ENCODE measurements around the gene ANKRD13C.

DNA sequence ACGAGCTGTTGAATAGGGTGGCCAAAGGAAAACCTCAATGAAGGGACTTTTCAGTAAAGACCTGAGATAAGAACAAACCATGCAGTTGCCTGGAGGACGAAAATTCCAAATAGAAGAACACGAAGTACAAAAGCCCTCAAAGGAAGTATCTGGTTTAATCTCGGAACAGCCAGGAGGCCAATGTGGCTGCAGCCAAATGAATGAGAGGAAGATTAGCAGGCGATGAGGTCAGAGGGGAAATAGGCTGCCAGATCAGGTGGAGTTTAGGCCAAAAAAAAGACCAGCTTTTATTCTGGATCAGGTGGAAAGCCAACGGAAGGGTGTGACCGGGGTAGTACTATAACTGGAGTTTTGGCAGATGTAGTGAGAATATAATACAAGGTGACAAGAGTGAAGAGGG lies 89.7 kb downstream of the ANKRD13C start:
- no peak for TF ChIP-seq ZBTB21 (tag by site-specific recombination; IDR thresholded peaks at IDR 0.05)
- TF ChIP-seq, protein P1, sequence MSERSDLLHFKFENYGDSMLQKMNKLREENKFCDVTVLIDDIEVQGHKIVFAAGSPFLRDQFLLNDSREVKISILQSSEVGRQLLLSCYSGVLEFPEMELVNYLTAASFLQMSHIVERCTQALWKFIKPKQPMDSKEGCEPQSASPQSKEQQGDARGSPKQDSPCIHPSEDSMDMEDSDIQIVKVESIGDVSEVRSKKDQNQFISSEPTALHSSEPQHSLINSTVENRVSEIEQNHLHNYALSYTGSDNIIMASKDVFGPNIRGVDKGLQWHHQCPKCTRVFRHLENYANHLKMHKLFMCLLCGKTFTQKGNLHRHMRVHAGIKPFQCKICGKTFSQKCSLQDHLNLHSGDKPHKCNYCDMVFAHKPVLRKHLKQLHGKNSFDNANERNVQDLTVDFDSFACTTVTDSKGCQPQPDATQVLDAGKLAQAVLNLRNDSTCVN (tag by site-specific recombination; optimal IDR thresholded peaks at IDR 0.05) = no peak
- TF ChIP-seq ZNF24 (tag by site-specific recombination; IDR thresholded peaks at IDR 0.05) = no peak
- TF ChIP-seq YY1 (tag by site-specific recombination; IDR thresholded peaks at IDR 0.05) = no peak
- TF ChIP-seq, protein P2, sequence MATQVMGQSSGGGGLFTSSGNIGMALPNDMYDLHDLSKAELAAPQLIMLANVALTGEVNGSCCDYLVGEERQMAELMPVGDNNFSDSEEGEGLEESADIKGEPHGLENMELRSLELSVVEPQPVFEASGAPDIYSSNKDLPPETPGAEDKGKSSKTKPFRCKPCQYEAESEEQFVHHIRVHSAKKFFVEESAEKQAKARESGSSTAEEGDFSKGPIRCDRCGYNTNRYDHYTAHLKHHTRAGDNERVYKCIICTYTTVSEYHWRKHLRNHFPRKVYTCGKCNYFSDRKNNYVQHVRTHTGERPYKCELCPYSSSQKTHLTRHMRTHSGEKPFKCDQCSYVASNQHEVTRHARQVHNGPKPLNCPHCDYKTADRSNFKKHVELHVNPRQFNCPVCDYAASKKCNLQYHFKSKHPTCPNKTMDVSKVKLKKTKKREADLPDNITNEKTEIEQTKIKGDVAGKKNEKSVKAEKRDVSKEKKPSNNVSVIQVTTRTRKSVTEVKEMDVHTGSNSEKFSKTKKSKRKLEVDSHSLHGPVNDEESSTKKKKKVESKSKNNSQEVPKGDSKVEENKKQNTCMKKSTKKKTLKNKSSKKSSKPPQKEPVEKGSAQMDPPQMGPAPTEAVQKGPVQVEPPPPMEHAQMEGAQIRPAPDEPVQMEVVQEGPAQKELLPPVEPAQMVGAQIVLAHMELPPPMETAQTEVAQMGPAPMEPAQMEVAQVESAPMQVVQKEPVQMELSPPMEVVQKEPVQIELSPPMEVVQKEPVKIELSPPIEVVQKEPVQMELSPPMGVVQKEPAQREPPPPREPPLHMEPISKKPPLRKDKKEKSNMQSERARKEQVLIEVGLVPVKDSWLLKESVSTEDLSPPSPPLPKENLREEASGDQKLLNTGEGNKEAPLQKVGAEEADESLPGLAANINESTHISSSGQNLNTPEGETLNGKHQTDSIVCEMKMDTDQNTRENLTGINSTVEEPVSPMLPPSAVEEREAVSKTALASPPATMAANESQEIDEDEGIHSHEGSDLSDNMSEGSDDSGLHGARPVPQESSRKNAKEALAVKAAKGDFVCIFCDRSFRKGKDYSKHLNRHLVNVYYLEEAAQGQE (tag by site-specific recombination; IDR thresholded peaks at IDR 0.05) = no peak
- TF ChIP-seq, protein P3, sequence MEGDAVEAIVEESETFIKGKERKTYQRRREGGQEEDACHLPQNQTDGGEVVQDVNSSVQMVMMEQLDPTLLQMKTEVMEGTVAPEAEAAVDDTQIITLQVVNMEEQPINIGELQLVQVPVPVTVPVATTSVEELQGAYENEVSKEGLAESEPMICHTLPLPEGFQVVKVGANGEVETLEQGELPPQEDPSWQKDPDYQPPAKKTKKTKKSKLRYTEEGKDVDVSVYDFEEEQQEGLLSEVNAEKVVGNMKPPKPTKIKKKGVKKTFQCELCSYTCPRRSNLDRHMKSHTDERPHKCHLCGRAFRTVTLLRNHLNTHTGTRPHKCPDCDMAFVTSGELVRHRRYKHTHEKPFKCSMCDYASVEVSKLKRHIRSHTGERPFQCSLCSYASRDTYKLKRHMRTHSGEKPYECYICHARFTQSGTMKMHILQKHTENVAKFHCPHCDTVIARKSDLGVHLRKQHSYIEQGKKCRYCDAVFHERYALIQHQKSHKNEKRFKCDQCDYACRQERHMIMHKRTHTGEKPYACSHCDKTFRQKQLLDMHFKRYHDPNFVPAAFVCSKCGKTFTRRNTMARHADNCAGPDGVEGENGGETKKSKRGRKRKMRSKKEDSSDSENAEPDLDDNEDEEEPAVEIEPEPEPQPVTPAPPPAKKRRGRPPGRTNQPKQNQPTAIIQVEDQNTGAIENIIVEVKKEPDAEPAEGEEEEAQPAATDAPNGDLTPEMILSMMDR (tag by site-specific recombination; IDR thresholded peaks at IDR 0.05) = no peak
- no peak for TF ChIP-seq ZNF292 (tag by site-specific recombination; IDR thresholded peaks at IDR 0.05; ENCODE audit: borderline replicate concordance, low read depth)
- TF ChIP-seq, protein P4, sequence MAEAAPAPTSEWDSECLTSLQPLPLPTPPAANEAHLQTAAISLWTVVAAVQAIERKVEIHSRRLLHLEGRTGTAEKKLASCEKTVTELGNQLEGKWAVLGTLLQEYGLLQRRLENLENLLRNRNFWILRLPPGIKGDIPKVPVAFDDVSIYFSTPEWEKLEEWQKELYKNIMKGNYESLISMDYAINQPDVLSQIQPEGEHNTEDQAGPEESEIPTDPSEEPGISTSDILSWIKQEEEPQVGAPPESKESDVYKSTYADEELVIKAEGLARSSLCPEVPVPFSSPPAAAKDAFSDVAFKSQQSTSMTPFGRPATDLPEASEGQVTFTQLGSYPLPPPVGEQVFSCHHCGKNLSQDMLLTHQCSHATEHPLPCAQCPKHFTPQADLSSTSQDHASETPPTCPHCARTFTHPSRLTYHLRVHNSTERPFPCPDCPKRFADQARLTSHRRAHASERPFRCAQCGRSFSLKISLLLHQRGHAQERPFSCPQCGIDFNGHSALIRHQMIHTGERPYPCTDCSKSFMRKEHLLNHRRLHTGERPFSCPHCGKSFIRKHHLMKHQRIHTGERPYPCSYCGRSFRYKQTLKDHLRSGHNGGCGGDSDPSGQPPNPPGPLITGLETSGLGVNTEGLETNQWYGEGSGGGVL (tag by site-specific recombination; IDR thresholded peaks at IDR 0.05) = no peak
- no peak for TF ChIP-seq ZNF785 (tag by site-specific recombination; IDR thresholded peaks at IDR 0.05)
- TF ChIP-seq ZFP41 (tag by site-specific recombination; IDR thresholded peaks at IDR 0.05; ENCODE audit: borderline replicate concordance) = no peak
- no peak for TF ChIP-seq ZNF23 (tag by site-specific recombination; IDR thresholded peaks at IDR 0.05; ENCODE audit: borderline replicate concordance)
- no peak for TF ChIP-seq ZNF366 (tag by site-specific recombination; conservative IDR thresholded peaks at IDR 0.05)
- TF ChIP-seq ZFP37 (tag by site-specific recombination; IDR thresholded peaks at IDR 0.05) = no peak
